Measurements from ENCODE around the gene TNFAIP8L3. TPM values are rescaled to one million over a fixed set of nuclear protein-coding genes. Genes with fewer than 3 reads are reported as not detected.

Gene TNFAIP8L3
- total and polyA plus RNA-seq, 2 of the 4 experiments (the other 2 are of a cell fraction), result 0.29 to 0.90 TPM

DNA sequence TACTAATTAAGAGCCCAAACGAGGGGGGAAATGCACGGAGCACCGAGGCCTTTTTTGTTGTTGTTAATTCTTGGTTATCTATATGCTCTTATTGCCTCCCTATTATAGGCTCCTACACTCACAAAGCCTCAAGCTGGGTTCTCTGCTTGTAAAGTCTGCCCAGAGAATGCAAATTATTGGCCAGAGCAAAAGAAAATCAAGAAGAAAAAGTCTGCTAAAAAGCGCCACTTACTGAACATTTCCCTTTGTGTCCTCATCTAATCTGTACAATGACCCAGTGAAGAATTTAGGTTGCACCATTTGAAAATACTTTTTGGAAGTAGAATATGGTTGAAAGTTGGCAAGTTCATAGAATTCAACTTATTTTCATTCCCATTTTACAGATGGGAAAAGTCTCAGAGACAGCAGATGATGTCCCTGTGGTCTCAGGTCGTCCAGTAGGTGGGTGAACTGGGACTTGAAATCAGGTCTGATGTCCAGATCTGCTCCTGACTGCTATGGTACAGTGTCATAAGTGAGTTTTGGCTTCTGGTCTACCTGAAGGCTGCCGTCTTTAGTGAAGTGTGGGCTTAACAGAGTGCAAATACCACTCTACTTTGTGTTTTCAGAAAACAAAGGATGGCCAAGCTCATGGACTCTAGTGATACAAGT is 1.1 kb upstream of the TNFAIP8L3 start:
- Histone ChIP-seq H3K4me1 (ENCODE audit: control insufficient read depth, insufficient read depth, low read length) (peaks cover 2% of the 10 kb centered on the region), H3K27ac (ENCODE audit: insufficient read depth, low read length) (no peak overlapping the region), H4K91ac (ENCODE audit: insufficient read depth, low read depth, low read length) (no peak overlapping the region), H3K4ac (ENCODE audit: low read depth, low read length) (no peak overlapping the region), H3K18ac (ENCODE audit: low read depth, low read length) (no peak overlapping the region), H3K9me1 (ENCODE audit: insufficient read depth, low read length) (no peaks in the 10 kb centered on the region; the same call in 1 of the 2 replicates), H2BK120ac (ENCODE audit: low read depth, low read length) (no peak overlapping the region), H4K8ac (ENCODE audit: low read depth in 2 of 2, low read length in 2 of 2) (no peak overlapping the region), H4K20me1 (ENCODE audit: insufficient read depth, low read length) (no peaks in the 10 kb centered on the region), H2AK5ac (ENCODE audit: low read depth, low read length) (no peak overlapping the region), H2AFZ (replicated peaks; ENCODE audit: low read length, poor library complexity) (no peak overlapping the region), H3K9ac (ENCODE audit: low read depth, low read length) (no peak overlapping the region), H4K5ac (ENCODE audit: low read depth, low read length) (no peak overlapping the region), H2BK5ac (ENCODE audit: low read depth, low read length, poor library complexity, severe bottlenecking) (no peak overlapping the region), H2BK20ac (ENCODE audit: low read depth, low read length) (no peak overlapping the region), H3K27me3 (ENCODE audit: control insufficient read depth, insufficient read depth, low read length) (peaks cover 70% of the 10 kb centered on the region), H3K36me3 (ENCODE audit: control insufficient read depth, insufficient read depth, low read length) (no peaks in the 10 kb centered on the region), H3K79me1 (ENCODE audit: low read depth in 1 of 2, low read length in 2 of 2) (no peaks in the 10 kb centered on the region), H3K9me3 (ENCODE audit: control insufficient read depth, insufficient read depth, low read length) (no peaks in the 10 kb centered on the region), H3K56ac (ENCODE audit: extremely low read depth, insufficient read depth, low read length) (no peak overlapping the region), H2AK9ac (replicated peaks; ENCODE audit: low read depth, low read length, poor library complexity) (no peak overlapping the region), H3K23ac (ENCODE audit: low read depth, low read length) (no peak overlapping the region), H3K14ac (replicated peaks; ENCODE audit: low read depth, low read length) (no peak overlapping the region), H3K4me3 (ENCODE audit: insufficient read depth, low read depth, low read length) (no peak overlapping the region), H2BK15ac (ENCODE audit: low read depth, low read length) (no peak overlapping the region), H3K4me2 (ENCODE audit: low read depth, low read length) (no peak overlapping the region)
- intact Hi-C loops (cut with micrococcal nuclease) (no loop called here), dilution Hi-C loops (cut with HindIII; ENCODE audit: low sequenced_read_pairs, unreplicated experiment) (no loop called here), in situ Hi-C loops (cut with MboI; ENCODE audit: low sequenced_read_pairs) (no loop called here)
- BruUV-seq (replicated peaks), result no TSS peak
- DNase-seq (no peak), ATAC-seq (ENCODE audit: low read depth) (no peak)
- no CpG with 5 or more reads among the region's 6 CpGs for WGBS, 2 experiments (ENCODE audit: extremely low coverage in 2 of 2, insufficient read length in 1 of 2)
- ChIA-PET POLR2A (ENCODE audit: unreplicated experiment) (no interaction called here), CTCF (no interaction called here)
- TF ChIP-seq, protein P1, sequence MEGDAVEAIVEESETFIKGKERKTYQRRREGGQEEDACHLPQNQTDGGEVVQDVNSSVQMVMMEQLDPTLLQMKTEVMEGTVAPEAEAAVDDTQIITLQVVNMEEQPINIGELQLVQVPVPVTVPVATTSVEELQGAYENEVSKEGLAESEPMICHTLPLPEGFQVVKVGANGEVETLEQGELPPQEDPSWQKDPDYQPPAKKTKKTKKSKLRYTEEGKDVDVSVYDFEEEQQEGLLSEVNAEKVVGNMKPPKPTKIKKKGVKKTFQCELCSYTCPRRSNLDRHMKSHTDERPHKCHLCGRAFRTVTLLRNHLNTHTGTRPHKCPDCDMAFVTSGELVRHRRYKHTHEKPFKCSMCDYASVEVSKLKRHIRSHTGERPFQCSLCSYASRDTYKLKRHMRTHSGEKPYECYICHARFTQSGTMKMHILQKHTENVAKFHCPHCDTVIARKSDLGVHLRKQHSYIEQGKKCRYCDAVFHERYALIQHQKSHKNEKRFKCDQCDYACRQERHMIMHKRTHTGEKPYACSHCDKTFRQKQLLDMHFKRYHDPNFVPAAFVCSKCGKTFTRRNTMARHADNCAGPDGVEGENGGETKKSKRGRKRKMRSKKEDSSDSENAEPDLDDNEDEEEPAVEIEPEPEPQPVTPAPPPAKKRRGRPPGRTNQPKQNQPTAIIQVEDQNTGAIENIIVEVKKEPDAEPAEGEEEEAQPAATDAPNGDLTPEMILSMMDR (conservative IDR thresholded peaks at IDR 0.05; ENCODE audit: low read depth, low read length), result no peak
- TF ChIP-seq SMC3 (IDR thresholded peaks at IDR 0.05; ENCODE audit: low read depth, low read length) (no peak), RAD21 (IDR thresholded peaks at IDR 0.05; ENCODE audit: low read length) (no peak), NFE2L2 (IDR thresholded peaks at IDR 0.05; ENCODE audit: low read depth, low read length) (no peak), CEBPB (IDR thresholded peaks at IDR 0.05; ENCODE audit: low read depth, low read length) (no peak)
- TF ChIP-seq, protein P2, sequence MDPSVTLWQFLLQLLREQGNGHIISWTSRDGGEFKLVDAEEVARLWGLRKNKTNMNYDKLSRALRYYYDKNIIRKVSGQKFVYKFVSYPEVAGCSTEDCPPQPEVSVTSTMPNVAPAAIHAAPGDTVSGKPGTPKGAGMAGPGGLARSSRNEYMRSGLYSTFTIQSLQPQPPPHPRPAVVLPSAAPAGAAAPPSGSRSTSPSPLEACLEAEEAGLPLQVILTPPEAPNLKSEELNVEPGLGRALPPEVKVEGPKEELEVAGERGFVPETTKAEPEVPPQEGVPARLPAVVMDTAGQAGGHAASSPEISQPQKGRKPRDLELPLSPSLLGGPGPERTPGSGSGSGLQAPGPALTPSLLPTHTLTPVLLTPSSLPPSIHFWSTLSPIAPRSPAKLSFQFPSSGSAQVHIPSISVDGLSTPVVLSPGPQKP (IDR thresholded peaks at IDR 0.05; ENCODE audit: borderline replicate concordance, low read depth, low read length), result no peak
